BE2C (cell line): ENCODE measurements around the gene RGS11.
"Not testable (repeated sequence)": the region's sequence is repeated elsewhere in the genome, so short reads cannot be mapped to it uniquely, and the experiment has no call there.

Experiments
- DNase-seq: peaks from one replicate; pipeline ENCODE4 v3.0.0-alpha.2; 2020
- H3K27me3 ChIP-seq: fragments of 250-450 bp; sonication (Bioruptor Pico); 2 replicates; pipeline ENCODE4 v1.5.1; 2020; ENCODE audit warnings: mild to moderate bottlenecking
- H3K36me3 ChIP-seq: fragments of 250-450 bp; sonication (Bioruptor Pico); 2 replicates; pipeline ENCODE4 v1.5.1; 2020; ENCODE audit warnings: mild to moderate bottlenecking
- H3K4me1 ChIP-seq: fragments of 250-450 bp; sonication (Bioruptor Pico); 2 replicates; pipeline ENCODE4 v1.5.1; 2020
- H3K4me3 ChIP-seq: 2 replicates; pipeline ENCODE4 v1.5.1; 2011; ENCODE audit warnings: low read depth, low read length
- H3K9me3 ChIP-seq: fragments of 250-450 bp; sonication (Bioruptor Pico); 2 replicates; pipeline ENCODE4 v1.5.1; 2020
- TF ChIP-seq, protein P1 (sequence below): IDR thresholded peaks from 2 replicates; pipeline ENCODE4 v1.5.1; 2012; ENCODE audit warnings: mild to moderate bottlenecking, low read depth, low read length

RGS11 gene

DNA sequence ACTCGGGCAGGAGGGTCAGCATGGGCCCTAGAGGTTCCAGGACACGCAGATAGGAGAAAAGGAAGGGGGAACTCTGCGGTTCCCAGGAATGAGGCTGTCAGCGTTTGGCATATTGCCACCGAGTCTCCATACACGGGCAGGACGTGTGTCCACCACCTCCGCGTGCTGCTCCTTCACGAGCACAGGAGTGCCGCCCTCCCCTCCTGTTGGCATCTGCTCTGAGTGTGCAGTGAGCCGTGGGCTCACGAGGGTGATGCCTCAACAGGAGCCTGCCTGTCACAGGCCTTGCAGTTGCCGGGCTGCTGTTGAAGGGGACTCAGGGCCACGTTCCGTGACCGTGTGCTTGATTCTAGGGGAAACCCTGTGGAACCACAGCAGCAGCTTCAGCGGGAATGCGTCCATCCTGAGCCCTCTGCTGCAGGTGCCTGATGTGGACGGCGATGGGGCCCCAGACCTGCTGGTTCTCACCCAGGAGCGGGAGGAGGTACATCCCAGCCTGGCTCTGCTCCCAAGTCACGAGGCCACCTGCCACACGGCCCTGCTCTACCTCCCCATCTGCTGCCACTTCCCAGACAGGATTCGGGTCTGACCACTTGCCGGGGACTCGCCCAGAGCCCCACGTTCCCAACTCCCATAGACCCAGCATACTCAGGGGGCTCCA lies 14.6 kb downstream of the RGS11 start:
- Histone ChIP-seq H3K27me3 (no peaks in the 10 kb centered on the region), H3K36me3 (peaks cover 10% of the 10 kb centered on the region; the same call in 1 of the 2 replicates), H3K9me3 (no peaks in the 10 kb centered on the region), H3K4me1 (no peaks in the 10 kb centered on the region), H3K4me3 (no peak overlapping the region)
- TF ChIP-seq, protein P1, sequence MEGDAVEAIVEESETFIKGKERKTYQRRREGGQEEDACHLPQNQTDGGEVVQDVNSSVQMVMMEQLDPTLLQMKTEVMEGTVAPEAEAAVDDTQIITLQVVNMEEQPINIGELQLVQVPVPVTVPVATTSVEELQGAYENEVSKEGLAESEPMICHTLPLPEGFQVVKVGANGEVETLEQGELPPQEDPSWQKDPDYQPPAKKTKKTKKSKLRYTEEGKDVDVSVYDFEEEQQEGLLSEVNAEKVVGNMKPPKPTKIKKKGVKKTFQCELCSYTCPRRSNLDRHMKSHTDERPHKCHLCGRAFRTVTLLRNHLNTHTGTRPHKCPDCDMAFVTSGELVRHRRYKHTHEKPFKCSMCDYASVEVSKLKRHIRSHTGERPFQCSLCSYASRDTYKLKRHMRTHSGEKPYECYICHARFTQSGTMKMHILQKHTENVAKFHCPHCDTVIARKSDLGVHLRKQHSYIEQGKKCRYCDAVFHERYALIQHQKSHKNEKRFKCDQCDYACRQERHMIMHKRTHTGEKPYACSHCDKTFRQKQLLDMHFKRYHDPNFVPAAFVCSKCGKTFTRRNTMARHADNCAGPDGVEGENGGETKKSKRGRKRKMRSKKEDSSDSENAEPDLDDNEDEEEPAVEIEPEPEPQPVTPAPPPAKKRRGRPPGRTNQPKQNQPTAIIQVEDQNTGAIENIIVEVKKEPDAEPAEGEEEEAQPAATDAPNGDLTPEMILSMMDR = no peak
- DNase-seq = no peak

GRCh38 chr16:260326-260725 lies 15.4 kb downstream of the RGS11 start:
- no peaks in the 10 kb centered on the region for H3K4me1 ChIP-seq
- DNase-seq = no peak
- H3K4me3 ChIP-seq = no peak overlapping the region
- peaks cover 10% of the 10 kb centered on the region for H3K36me3 ChIP-seq
- H3K27me3 ChIP-seq = no peaks in the 10 kb centered on the region
- TF ChIP-seq, protein P1 = no peak
- H3K9me3 ChIP-seq = no peaks in the 10 kb centered on the region

DNA sequence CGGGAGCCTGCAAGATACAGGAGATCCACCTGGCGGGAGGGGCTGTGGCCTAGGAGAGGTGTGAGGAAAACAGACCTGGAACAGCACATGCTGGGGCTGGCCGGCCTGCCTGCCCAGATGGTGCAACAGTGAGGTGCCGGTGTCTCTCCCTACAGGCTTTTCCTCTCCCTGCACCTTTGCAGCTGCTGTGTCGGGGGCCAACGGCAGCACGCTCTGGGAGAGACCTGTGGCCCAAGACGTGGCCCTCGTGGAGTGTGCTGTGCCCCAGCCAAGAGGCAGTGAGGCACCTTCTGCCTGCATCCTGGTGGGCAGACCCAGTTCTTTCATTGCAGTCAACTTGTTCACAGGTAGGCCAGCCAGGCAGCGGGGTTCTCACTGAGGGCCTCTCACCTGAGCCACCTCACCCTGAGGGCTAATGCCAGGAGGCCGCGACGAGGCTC lies 15.9 kb downstream of the RGS11 start:
- Histone ChIP-seq H3K36me3 (peaks cover 14% of the 10 kb centered on the region), H3K9me3 (no peaks in the 10 kb centered on the region), H3K4me1 (no peaks in the 10 kb centered on the region), H3K4me3 (no peak overlapping the region), H3K27me3 (no peaks in the 10 kb centered on the region)
- no peak for DNase-seq
- TF ChIP-seq, protein P1 = no peak

DNA sequence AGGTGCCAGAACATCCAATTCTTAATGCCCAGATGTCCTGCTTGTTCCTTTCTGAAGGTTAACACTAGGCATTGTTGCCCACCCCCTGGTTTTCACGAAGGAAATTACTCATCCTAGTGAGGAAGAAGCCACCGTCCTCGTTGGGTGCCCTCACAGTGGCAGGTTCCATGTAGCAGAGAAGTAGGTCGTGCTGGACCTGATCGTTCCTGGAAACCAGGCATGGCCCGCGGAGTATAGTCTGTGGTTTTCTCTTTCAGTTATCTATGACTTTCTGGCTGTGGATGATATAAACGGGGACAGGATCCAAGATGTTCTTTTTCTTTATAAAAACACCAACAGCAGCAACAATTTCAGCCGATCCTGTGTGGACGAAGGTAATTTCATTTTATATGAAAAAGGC lies 16.5 kb downstream of the RGS11 start:
- peaks cover 12% of the 10 kb centered on the region for H3K36me3 ChIP-seq
- no peak overlapping the region for H3K4me3 ChIP-seq
- no peak for DNase-seq
- no peaks in the 10 kb centered on the region for H3K9me3 ChIP-seq
- H3K4me1 ChIP-seq = no peaks in the 10 kb centered on the region
- H3K27me3 ChIP-seq = no peaks in the 10 kb centered on the region
- TF ChIP-seq, protein P1 = no peak

- H3K27me3 ChIP-seq, DNase-seq: not testable (repeated sequence)
Measured at GRCh38 chr16:258091-258490, 17.7 kb downstream of the RGS11 start.

GRCh38 chr16:255183-255582 lies 20.6 kb downstream of the RGS11 start:
- TF ChIP-seq, protein P1 = no peak
- no peaks in the 10 kb centered on the region for H3K27me3 ChIP-seq
- no peak overlapping the region for H3K4me3 ChIP-seq
- peaks cover 8% of the 10 kb centered on the region for H3K4me1 ChIP-seq
- DNase-seq = no peak
- peaks cover 7% of the 10 kb centered on the region for H3K36me3 ChIP-seq
- H3K9me3 ChIP-seq = no peaks in the 10 kb centered on the region

More at GRCh38 chr16:258091-258490, 17.7 kb downstream of the RGS11 start:
- H3K4me3 ChIP-seq, H3K9me3 ChIP-seq, H3K4me1 ChIP-seq: not testable (repeated sequence)
- H3K36me3 ChIP-seq = peaks cover 12% of the 10 kb centered on the region

GRCh38 chr16:254461-254860 lies 21.3 kb downstream of the RGS11 start:
- TF ChIP-seq, protein P1 = no peak
- H3K36me3 ChIP-seq = peaks cover 7% of the 10 kb centered on the region
- no peak overlapping the region for H3K4me3 ChIP-seq

More at GRCh38 chr16:254461-254860, 21.3 kb downstream of the RGS11 start:
- Histone ChIP-seq H3K9me3 (no peaks in the 10 kb centered on the region), H3K4me1 (peaks cover 8% of the 10 kb centered on the region), H3K27me3 (no peaks in the 10 kb centered on the region)
- no peak for DNase-seq
